Ovary (tissue), 9 donors: Measurements from ENCODE around the gene CADM2. TPM values are rescaled to one million over a fixed set of nuclear protein-coding genes. Genes with fewer than 3 reads are reported as not detected.

ENCODE experiments used
- DNase-seq, 5 donors: peaks; one replicate each; pipeline ENCODE4 v3.0.0-alpha.2; 2019 to 2020
- H3K27ac ChIP-seq, 2 donors: fragments of 200-600 bp; one replicate each; pipeline versions ENCODE4 v1.5.1 to v1.8.0; 2019 to 2022
- H3K27me3 ChIP-seq: fragments of 200-600 bp; one replicate; pipeline ENCODE4 v1.8.0; 2022
- H3K36me3 ChIP-seq: fragments of 200-600 bp; sonication (generic); one replicate; pipeline ENCODE4 v1.5.1; 2019
- H3K4me1 ChIP-seq: one replicate; pipeline ENCODE4 v1.8.1; 2013; ENCODE audit warnings: mild to moderate bottlenecking, moderate library complexity; ENCODE audit not compliant: insufficient read depth
- H3K4me3 ChIP-seq: fragments of 200-600 bp; sonication (generic); one replicate; pipeline ENCODE4 v1.5.1; 2017
- H3K9me3 ChIP-seq, 2 donors: fragments of 200-600 bp in 1 of 2; sonication (generic) in 1 of 2; one replicate each; pipeline versions ENCODE4 v1.5.1 to v1.8.1; 2013 to 2019; ENCODE audit warnings: mild to moderate bottlenecking in 1 of 2, moderate library complexity in 1 of 2
- CTCF ChIP-seq, 3 donors: fragments of 450-650 bp in 2 of 3; fragments of 200-600 bp in 1 of 3; IDR thresholded peaks; one replicate each; pipeline versions ENCODE4 v1.5.1 to v1.8.0; 2016 to 2022; ENCODE audit warnings: antibody characterized with exemption in 3 of 3, mild to moderate bottlenecking in 1 of 3
- EP300 ChIP-seq: sonication (generic); formaldehyde crosslinking; IDR thresholded peaks from one replicate; pipeline ENCODE4 v1.6.1; 2017; ENCODE audit warnings: antibody characterized with exemption
- POLR2A ChIP-seq: fragments of 450-650 bp; IDR thresholded peaks from one replicate; pipeline ENCODE4 v1.6.1; 2017; ENCODE audit warnings: antibody characterized with exemption, mild to moderate bottlenecking, moderate library complexity
- whole genome bisulfite sequencing, 3 donors: extraction: QIAGEN DNeasy Blood & Tissue Kit in 1 of 3; methylation state at CpG; one replicate each; pipeline versions ENCODE4 v1.1.5 to v1.1.7; 2013 to 2017; 5-methylcytosine and 5-hydroxymethylcytosine counted together
- intact Hi-C, 4 donors: fragments of 100-400 bp; cut with DNase I; formaldehyde crosslinking; loops; one replicate each; pipeline versions ENCODE4 v1.11.0 to v1.15.1; 2022 to 2023
- polyA plus RNA-seq, 2 donors: library from polyadenylated mRNA; stranded (reverse); fragments of 200-250 nt in 1 of 2; fragments of 350-450 nt in 1 of 2; fragmentation: Illumina TruSeq in 1 of 2; extraction: RNeasy Lipid Tissue Mini Kit (QIAGEN cat#74804) in 1 of 2; gene quantifications; one replicate each; pipeline ENCODE4 v1.2.3, GENCODE V29; 2013 to 2014
- total RNA-seq, 7 donors: library from RNA; depleted of rRNA in 2 of 7; stranded (reverse); fragments of >200 nt in 2 of 7; fragmentation: NEBNext Ultra II Directional in 3 of 7; extraction: Animal tissue kit (Norgen Biotek cat#: 25700) in 3 of 7; gene quantifications; one replicate each; pipeline versions ENCODE4 v1.1.0 to v1.2.4, GENCODE V29; 2016 to 2023
- donor health status: DM: no; HTN: no; CAD: no; lungs with moderate emphysema.
- donor health status: DM: no; HTN: no; CAD: no.
- donor health status: Bipolar disorder and iron deficiency.
- donor health status: DM: yes; HTN: yes; CAD: no.
- donor health status: DM: no; HTN: no; CAD: no.
- donor health status: DM: yes; HTN: yes; CAD: no.

The CADM2 gene
- total and polyA plus RNA-seq, 9 donors = 0.20 to 1.9 (median 0.69) TPM

- H3K4me3 ChIP-seq = no peak overlapping the region
- H3K36me3 ChIP-seq = no peaks in the 10 kb centered on the region
- H3K9me3 ChIP-seq = no peaks in the 10 kb centered on the region
- no peaks in the 10 kb centered on the region for H3K4me1 ChIP-seq
- TF ChIP-seq POLR2A (no peak), EP300 (no peak), CTCF (IDR thresholded peaks at IDR 0.05) (no peak)
- 86 to 91% (median 90%) methylated on average over 6 of the region's 6 CpGs for WGBS, 3 donors
- H3K27me3 ChIP-seq = no peaks in the 10 kb centered on the region
- no peak overlapping the region for H3K27ac ChIP-seq
- DNase-seq = no peak
- intact Hi-C loops = no loop called here
Measured at GRCh38 chr3:85881833-85882393, 923.1 kb downstream of the CADM2 start.

GRCh38 chr3:85890043-85890555 lies 931.3 kb downstream of the CADM2 start:
- no peak for TF ChIP-seq POLR2A
- intact Hi-C loops = no loop called here
- Histone ChIP-seq H3K27ac (no peak overlapping the region), H3K27me3 (no peaks in the 10 kb centered on the region), H3K9me3 (no peaks in the 10 kb centered on the region), H3K36me3 (no peaks in the 10 kb centered on the region), H3K4me3 (no peak overlapping the region), H3K4me1 (no peaks in the 10 kb centered on the region)
- 51 to 59% (median 59%) methylated on average over 3 of the region's 3 CpGs for WGBS, 3 donors
- no peak for DNase-seq

GRCh38 chr3:85903434-85903833 lies 944.6 kb downstream of the CADM2 start:
- 75 to 83% (median 82%) methylated on average over 5 of the region's 5 CpGs for WGBS, 3 donors
- no peaks in the 10 kb centered on the region for H3K4me1 ChIP-seq
- no peaks in the 10 kb centered on the region for H3K36me3 ChIP-seq
- no peaks in the 10 kb centered on the region for H3K9me3 ChIP-seq
- H3K4me3 ChIP-seq = no peak overlapping the region
- H3K27ac ChIP-seq = no peak overlapping the region
- TF ChIP-seq POLR2A = no peak
- no peak for TF ChIP-seq CTCF (IDR thresholded peaks at IDR 0.05)
- no peak for TF ChIP-seq EP300
- DNase-seq = no peak
- intact Hi-C loops = no loop called here
- H3K27me3 ChIP-seq = no peaks in the 10 kb centered on the region

- Histone ChIP-seq H3K27me3 (no peaks in the 10 kb centered on the region), H3K9me3 (no peaks in the 10 kb centered on the region), H3K27ac (no peak overlapping the region), H3K36me3 (no peaks in the 10 kb centered on the region), H3K4me1 (no peaks in the 10 kb centered on the region), H3K4me3 (no peak overlapping the region)
- intact Hi-C loops = no loop called here
- 81 to 87% (median 87%) methylated on average over 2 of the region's 2 CpGs for WGBS, 3 donors
- no peak for DNase-seq
- TF ChIP-seq CTCF (IDR thresholded peaks at IDR 0.05) (no peak), EP300 (no peak), POLR2A (no peak)
Measured at GRCh38 chr3:85912980-85913379, 954.2 kb downstream of the CADM2 start.

- no peaks in the 10 kb centered on the region for H3K9me3 ChIP-seq
- no peak for TF ChIP-seq EP300
- no peak for TF ChIP-seq CTCF (IDR thresholded peaks at IDR 0.05)
- TF ChIP-seq POLR2A = no peak
- no peak overlapping the region for H3K27ac ChIP-seq
- DNase-seq = no peak
- 88 to 94% (median 93%) methylated on average over 3 of the region's 3 CpGs for WGBS, 3 donors
- intact Hi-C loops = no loop called here
- H3K27me3 ChIP-seq = no peaks in the 10 kb centered on the region
- H3K36me3 ChIP-seq = no peaks in the 10 kb centered on the region
- no peaks in the 10 kb centered on the region for H3K4me1 ChIP-seq
- H3K4me3 ChIP-seq = no peak overlapping the region
Measured at GRCh38 chr3:85922374-85922773, 963.6 kb downstream of the CADM2 start.
